Middle frontal gyrus (tissue), 1 donor: ENCODE data around the gene TBC1D9B.
"Not testable (repeated sequence)": the region's sequence is repeated elsewhere in the genome, so short reads cannot be mapped to it uniquely, and the experiment has no call there.

ENCODE experiments used
- DNase-seq: peaks from one replicate; pipeline ENCODE4 v3.0.0-alpha.2; 2015; ENCODE audit warnings: low spot score; ENCODE audit errors: extremely low spot score

The TBC1D9B gene

DNA sequence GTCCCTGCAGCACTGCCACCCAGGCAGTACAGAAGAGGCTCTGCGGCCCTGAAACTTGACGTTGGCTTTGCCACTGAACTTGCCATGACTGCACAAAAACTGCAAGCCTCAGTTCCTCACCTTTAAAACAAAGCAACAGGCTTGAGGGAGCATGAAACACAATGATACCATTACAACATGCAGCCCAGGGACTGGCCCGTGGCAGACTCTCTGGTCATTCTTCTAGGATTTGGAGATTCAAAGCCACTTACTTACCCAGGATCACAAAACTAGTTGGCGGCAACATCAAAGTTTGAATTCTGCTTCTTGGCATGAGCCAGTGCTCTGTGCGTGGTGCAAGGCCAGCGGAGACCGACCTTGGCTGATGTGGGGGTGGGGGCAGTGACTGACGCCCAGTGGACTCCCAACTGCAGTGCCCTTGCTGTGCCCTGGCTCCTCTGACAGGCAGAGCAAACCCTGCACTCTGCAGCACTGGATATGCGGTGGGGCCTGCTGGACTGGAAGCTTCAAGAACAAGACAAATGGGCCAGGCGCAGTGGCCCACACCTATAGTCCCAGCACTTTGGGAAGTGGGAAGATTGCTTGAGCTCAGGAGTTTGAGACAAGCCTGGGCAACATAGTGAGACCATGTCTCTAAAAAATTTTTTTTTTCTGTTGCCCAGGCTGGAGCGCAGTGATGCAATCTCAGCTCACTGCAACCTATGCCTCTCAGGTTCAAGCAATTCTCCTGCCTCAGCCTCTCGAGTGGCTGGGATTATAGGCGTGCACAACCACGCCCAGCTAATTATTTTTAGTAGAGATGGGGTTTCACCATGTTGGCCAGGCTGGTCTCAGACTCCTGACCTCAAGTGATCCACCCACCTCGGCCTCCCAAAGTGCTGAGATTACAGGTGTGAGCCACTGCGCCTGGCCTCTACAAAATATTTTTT lies 68.1 kb downstream of the TBC1D9B start:
- no peak for DNase-seq

DNA sequence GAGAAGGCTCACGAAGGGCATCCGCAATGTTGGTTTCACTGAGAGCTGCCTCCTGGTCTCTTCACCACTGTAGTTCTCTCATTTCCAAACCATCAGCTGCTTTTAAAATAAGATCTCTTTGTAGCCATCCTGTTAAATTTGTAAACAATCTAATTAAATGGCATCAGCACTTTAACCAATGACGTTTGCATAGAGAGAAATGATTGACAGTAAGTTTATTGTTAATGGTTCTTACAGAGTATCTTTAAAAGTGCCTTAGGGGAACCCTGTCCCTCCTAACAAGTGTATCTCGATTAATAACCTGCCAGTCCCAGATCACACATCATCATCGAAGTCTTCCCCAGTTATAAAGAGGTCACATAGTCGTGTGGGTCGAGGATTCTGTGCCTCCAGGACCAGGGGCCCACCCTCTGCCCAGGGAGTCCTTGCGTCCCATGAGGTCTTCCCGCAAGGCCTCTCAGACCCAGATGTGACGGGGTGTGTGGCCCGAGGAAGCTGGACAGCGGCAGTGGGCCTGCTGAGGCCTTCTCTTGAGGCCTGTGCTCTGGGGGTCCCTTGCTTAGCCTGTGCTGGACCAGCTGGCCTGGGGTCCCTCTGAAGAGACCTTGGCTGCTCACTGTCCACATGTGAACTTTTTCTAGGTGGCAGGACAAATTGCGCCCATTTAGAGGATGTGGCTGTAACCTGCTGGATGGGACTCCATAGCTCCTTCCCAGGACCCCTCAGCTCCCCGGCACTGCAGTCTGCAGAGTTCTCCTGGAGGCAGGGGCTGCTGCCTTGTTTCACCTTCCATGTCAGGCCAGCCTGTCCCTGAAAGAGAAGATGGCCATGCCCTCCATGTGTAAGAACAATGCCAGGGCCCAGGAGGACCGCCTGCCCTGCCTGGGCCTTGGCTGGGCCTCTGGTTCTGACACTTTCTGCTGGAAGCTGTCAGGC lies 70.4 kb downstream of the TBC1D9B start:
- no peak for DNase-seq

DNA sequence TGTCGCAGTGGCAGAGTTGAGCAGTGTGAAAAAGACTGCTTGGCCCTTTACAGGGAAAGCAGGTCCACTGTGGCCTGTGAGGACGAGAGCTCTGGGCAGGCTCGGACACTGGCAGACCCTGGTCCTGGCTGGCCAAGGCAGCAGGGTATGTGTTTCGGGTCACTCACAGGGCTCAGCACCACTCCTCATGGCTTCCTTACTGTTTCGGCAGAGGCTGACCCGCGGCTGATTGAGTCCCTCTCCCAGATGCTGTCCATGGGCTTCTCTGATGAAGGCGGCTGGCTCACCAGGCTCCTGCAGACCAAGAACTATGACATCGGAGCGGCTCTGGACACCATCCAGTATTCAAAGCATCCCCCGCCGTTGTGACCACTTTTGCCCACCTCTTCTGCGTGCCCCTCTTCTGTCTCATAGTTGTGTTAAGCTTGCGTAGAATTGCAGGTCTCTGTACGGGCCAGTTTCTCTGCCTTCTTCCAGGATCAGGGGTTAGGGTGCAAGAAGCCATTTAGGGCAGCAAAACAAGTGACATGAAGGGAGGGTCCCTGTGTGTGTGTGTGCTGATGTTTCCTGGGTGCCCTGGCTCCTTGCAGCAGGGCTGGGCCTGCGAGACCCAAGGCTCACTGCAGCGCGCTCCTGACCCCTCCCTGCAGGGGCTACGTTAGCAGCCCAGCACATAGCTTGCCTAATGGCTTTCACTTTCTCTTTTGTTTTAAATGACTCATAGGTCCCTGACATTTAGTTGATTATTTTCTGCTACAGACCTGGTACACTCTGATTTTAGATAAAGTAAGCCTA lies 71.3 kb downstream of the TBC1D9B start:
- DNase-seq: no peak

DNA sequence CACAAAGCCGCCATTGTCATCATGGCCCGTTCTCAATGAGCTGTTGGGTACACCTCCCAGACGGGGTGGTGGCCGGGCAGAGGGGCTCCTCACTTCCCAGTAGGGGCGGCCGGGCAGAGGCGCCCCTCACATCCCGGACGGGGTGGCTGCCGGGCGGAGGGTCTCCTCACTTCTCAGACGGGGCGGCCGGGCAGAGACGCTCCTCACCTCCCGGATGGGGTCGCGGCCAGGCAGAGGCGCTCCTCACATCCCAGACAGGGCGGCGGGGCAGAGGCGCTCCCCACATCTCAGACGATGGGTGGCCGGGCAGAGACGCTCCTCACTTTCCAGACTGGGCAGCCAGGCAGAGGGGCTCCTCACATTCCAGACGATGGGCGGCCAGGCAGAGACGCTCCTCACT lies 72.8 kb downstream of the TBC1D9B start:
- DNase-seq: not testable (repeated sequence)

DNA sequence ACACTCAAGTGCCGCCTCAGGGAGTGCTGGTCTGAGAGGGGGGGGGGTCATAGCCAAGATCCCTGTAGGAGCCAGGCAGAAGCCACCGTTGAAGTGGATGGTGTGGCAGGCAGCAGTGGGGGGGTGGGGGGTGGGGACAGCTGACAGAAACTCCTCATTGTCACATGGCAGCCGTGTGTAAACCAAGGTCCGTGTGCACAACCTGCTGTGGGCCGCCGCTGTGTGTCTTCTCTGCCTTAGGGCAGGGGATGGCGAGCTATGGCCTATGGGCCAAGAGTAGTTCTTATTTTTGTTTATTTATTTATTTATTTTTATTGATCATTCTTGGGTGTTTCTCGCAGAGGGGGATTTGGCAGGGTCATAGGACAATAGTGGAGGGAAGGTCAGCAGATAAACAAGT lies 73.6 kb downstream of the TBC1D9B start:
- no peak for DNase-seq

DNA sequence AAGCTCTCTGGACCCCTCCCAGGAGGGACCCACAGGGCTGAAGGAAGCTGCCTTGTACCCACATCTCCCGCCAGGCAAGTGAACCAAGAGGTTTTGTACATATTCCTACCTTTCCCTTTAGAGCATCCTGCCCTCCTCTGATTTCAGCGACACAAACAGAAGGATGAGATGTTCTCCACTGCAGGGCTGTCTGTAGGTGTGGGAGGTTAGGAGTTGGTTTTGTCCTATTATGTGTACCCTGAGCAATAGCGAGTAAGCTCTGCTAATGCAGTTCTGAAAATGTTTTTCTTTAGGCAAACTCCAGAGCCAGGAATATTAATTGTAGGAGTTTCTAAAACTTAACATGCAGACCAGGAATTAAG lies 74.0 kb downstream of the TBC1D9B start:
- DNase-seq: no peak

DNA sequence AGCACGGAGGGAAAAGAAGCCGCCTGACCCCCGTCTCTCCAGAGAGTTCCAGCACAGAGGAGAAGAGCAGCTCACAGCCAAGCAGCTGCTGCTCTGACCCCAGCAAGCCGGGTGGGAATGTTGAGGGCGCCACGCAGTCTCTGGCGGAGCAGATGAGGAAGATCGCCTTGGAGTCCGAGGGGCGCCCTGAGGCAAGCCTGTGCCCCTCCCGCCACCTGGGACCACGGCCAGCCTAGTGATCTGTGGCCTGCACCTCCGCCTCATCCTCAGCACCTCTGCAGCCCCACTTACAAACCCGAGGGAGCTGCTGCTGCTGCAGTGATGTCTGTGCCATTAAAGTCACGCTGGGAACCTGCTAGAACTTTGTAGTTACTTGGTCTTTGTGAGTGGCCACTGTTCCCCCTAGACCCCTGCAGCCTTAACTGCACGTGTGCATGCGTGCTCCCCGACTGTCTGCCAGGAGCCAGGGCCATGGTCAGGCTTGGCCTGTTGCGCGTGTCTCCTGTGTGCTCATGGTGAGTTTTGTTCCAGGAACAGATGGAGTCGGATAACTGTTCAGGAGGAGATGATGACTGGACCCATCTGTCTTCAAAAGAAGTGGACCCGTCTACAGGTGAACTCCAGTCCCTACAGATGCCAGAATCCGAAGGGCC lies 74.5 kb downstream of the TBC1D9B start:
- no peak for DNase-seq

DNA sequence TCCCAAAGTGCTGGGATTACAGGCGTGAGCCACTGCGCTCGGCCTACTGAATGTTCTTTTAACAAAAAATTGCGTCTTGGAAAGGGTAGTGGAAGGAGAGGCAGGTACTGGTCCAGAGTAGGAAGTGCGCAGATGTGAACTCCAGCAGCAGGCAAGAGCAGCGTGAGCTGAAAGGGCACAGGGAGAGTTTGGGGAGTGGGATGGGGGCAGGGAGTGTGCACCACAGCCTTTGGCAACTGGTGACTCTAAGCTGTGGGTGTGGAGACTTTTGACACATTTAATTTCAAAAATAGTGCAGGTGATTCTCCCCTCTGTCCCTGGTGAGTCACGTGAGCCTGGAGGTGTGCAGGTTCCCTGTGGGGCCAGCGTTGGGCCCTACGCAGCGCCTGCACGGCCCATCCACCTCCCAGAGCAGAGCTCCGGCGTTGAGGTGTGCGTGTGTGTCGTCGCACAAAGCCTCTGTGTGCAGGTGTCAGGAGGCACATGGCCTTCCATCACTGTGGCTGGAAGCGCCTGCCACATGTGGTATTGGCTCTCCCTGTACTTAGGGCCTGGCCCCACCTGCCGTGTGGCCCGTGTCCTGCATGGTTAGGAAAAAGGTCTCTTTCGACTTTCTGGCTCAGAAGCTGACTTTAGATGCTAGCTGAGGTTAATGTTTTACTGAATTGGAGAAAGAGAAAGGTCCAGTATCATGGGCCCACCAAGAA lies 75.5 kb downstream of the TBC1D9B start:
- DNase-seq: no peak

DNA sequence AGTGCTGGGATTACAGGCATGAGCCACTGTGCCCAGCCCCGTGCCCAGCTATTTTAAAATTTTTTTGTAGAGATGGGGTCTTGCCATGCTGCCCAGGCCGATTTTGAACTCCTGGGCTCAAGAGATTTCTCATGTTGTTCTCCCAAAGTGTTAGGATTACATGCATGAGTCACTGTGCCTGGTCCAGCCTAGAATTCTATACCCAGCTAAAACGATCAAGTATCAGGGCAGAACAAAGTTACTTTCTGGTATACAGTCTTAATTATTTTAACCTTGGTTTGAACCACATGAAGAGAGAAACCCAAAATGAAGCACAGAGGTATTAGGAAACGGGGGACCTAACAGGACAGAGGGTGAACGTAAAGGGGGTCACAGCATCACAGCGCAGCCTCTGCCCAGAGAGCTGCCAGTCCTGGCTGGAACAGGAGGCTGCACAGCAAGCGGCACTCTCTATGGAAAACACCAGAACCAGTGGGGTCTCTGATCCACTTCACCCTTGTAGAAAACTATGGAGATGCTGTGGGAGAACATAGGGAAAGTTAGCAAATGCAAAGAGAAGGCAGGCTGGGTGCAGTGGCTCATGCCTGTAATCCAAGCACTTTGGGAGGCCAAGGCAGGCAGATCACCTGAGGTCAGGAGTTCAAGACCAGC lies 76.8 kb downstream of the TBC1D9B start:
- DNase-seq: no peak

DNA sequence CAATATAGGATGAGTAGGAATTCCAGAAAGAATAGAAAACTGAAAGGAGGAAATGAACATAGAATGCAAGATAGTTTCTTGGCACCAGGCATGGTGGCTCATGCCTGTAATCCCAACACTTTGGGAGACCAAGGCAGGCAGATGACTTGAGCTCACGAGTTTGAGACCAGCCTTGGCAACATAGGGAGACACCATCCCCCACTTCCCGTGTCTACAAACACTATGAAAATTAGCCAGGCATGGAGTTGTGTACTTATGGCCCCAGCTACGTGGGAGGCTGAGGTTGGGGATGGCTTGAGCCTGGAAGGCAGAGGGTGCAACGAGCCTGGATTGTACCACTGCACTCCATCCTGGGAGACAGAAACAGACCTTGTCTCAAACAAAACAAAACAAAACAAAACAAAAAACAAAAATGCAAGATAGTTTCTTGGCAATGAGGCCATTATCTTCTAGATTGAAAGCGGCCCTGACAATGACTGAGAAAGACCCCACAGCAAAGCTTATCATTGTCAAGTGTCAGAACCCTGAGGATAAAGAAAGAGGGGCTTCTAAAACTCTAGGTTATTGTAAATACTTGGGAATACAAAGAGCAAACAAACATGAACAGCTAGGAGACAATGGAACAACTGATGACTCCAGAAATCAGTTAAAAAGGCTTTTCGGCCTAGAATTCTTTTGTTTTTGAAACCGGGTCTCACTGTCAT lies 77.8 kb downstream of the TBC1D9B start:
- no peak for DNase-seq

DNA sequence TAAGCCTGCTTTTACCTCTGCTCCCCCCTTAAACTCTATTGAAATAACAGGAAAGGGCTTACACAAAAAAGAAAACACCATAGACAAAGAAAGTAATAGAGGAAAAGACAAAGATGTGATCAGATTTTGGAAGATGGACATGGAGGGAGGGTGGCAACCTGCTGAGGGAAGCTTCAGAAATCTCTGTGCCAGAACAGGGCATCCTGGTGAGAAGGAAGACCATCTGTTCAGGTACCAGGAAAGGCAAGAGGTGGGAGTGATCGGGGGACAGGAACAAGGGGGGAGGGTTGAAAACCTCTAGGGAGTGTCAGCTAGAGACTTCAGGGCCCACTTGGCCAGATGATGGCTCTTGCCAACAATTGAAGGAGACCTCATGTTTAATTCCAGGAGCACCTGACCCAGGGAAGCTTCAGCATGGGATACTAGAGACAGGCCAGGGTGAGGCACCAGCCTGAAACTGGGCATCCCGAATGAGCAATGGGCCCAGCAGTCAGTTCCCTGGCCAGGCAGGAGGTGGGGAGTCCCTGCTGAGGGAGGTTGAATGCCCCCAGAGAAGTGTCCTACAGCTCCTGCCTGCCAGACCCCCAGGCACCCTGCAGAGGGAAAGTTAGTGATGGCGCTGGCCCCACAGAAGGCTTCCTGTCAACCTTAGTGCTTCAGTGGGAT lies 78.8 kb downstream of the TBC1D9B start:
- DNase-seq: no peak

DNA sequence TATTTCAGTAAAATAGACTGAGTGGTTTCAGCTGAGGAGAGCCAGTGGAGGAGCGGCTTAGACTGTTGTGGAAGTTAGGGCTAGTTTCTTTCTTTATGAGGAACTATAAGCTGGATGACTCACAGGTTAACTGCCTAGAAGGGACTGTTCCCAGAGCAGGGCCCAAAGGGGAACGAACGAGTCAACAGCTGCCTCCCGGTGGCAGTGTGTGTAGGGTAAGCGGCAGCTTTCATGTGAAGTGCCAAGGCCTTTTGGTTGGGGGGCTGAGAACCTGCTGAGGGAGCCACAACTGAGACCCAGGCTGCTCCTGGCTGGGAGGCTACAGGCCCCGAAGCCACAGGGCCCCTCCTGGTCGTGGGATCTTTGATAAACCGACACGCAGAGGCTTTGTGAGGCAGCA lies 80.0 kb downstream of the TBC1D9B start:
- no peak for DNase-seq

DNA sequence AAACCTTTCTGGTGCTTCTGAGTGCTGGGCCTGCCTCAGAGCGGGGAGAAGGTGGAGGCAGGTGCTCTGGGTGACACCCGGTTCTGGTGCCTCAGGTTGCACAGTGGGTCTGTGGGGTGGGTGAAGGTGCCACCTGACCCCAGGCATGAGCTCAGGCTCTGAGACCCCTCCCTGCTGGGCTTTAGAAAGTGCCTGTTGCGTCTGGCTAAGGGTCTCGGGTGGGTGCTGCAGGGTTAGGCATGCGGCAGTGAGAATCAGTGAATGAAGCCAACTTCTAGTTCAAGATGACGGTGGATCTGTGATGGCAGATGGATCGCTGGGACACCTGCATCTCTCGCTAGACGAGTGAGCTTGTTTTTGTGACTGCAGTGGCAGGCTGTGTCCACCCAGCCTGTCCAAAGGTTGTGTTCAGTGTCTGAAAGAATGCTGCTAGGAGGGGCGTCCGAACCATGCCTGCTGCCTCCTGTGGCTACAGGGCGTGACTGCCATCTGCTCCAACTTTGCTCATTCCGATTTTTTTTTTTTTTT lies 82.0 kb downstream of the TBC1D9B start:
- DNase-seq: no peak

DNA sequence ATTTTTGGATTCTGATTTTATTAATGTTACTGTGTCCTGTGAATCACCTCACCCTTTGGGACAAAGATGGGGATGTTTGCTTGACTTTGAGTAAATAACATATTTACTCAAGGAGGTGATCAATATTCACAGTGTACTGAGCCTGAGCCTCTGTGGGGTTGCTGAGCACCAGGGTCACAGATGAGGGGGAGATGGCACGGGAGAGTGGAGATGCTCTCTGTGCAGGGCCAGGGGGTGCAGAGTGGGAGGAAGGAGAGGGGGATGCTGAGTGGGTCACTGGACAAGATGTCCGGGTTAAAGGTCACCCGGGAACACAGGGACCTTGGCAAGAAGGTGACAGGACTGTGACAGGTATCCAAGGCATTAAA lies 83.0 kb downstream of the TBC1D9B start:
- no peak for DNase-seq

DNA sequence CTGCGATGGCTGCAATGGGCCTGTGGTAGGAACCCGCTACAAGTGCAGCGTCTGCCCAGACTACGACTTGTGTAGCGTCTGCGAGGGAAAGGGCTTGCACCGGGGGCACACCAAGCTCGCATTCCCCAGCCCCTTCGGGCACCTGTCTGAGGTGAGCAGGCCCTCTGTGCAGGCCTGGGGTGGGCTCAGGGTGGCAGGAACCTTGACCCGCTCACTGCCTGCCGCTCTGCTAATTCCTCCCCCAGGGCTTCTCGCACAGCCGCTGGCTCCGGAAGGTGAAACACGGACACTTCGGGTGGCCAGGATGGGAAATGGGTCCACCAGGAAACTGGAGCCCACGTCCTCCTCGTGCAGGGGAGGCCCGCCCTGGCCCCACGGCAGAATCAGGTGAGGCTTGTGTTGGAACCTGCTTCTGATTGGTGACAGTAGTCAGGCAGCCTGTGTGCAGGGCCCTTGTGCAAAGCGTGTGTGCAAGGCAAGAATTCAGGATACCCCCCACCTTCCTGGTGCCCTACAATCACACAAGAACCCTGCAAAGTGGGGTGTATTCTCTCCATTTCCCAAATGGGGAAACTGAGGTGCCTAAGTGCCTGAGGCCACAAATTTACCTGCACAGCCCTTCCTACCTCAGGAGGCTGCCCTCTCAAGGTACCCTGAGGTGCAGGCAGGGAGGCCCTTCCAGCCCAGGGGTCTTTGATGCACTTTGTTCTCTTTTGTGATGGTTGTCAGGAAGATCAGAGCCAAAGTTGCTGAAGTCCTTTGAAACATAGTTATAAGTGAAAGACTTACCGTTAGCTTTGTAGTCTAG lies 83.6 kb downstream of the TBC1D9B start:
- DNase-seq: no peak

DNA sequence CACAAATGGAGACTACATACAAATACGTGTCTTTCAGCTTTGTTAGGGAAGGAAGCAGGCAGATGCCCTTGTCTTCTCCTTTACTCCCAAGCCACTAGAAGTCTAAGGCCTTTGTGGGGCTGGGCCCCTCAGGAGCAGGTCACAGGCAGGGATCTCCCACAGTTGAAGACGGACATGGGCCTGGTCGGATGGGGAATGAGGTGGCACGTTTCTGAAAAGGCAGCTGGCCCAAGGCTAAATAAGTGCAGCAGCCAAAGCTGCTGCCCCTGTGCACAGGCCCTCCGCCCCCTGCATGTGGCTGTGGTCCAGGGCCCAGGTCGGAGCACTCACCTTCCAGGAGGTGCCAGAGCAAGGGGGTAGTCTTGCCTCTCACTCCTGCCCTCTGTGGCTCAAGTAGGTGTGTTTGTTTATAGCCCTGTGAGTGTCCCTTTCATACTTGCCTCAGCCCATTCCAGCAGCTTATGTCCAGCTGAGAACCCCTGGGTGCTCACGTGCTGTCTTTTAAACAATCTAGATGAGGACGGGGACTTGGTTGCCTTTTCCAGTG lies 85.2 kb downstream of the TBC1D9B start:
- no peak for DNase-seq

DNA sequence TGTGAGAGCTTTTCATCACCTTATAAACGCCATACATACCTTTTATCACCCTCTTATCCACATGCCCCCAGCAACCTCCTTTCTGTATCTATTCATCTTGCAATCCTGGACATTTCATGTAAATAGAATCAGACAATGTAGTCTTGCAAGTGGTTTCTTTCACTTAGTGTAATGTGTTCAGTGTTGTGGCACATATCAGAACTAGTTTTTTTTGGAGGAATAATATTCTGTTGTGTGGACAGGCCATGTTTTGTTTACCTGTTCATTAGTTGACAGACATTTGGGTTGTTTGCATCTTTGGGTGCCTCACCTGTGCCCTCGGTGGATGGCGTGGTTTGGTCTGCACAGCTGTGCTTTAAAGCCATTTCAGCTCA lies 85.7 kb downstream of the TBC1D9B start:
- no peak for DNase-seq
